H1 (cell line): ENCODE results near the gene ACSM2B. TPM values are rescaled to one million over a fixed set of nuclear protein-coding genes. Genes with fewer than 3 reads are reported as not detected.

ENCODE experiments used
- CEBPB ChIP-seq: IDR thresholded peaks from 2 replicates; pipeline ENCODE4 v1.6.1; 2012; ENCODE audit warnings: low read depth, low read length
- EP300 ChIP-seq, 2 experiments: IDR thresholded peaks; 1 replicate in 1 of 2; 2 replicates in 1 of 2; pipeline ENCODE4 v1.6.1; 2011 to 2012; ENCODE audit warnings: low read depth in 2 of 2, low read length in 2 of 2, mild to moderate bottlenecking in 2 of 2, borderline replicate concordance in 1 of 2, inconsistent platforms in 1 of 2, moderate library complexity in 1 of 2
- GTF2F1 ChIP-seq: IDR thresholded peaks from 2 replicates; pipeline ENCODE4 v1.6.1; 2012; ENCODE audit warnings: low read depth, low read length, improper control_type of control experiment, borderline replicate concordance
- NANOG ChIP-seq: IDR thresholded peaks from 2 replicates; pipeline ENCODE4 v1.6.1; 2011; ENCODE audit warnings: low read length, low read depth, mild to moderate bottlenecking, inconsistent platforms; ENCODE audit not compliant: insufficient read depth, poor library complexity, severe bottlenecking
- RNF2 ChIP-seq: fragments of 200-900, 300-1000 bp; sonication (generic); IDR thresholded peaks from 2 replicates; pipeline ENCODE4 v1.7.1; 2016; ENCODE audit warnings: borderline replicate concordance, low read depth, mild to moderate bottlenecking, antibody characterized with exemption, low read length; ENCODE audit not compliant: poor library complexity, severe bottlenecking; ENCODE audit errors: missing control alignments
- SRF ChIP-seq: IDR thresholded peaks from 2 replicates; pipeline ENCODE4 v1.6.1; 2011; ENCODE audit warnings: mild to moderate bottlenecking, low read depth, low read length, moderate library complexity
- polyA plus RNA-seq, 7 experiments: library from polyadenylated mRNA; depleted of rRNA in 3 of 7; stranded (reverse) in 5 of 7; unstranded in 2 of 7; fragments of >200 nt in 5 of 7; fragments of 200-250 nt in 2 of 7; gene quantifications; 1 replicate in 5 of 7; 2 replicates in 1 of 7; 4 replicates in 1 of 7; pipeline versions ENCODE4 v1.2.1 to v1.2.3, GENCODE V29; 2011 to 2013; ENCODE audit warnings: missing spikeins in 2 of 7, mixed read lengths in 2 of 7
- total RNA-seq: library from RNA; stranded (reverse); fragmentation: NEBNext Ultra II Directional; extraction: Animal tissue kit (Norgen Biotek cat#: 25700); gene quantifications from 2 replicates; pipeline ENCODE4 v1.2.1, GENCODE V29; 2021
- TF ChIP-seq, protein P1 (sequence below): fragments of 300-600 bp; sonication (generic); IDR thresholded peaks from 2 replicates; pipeline ENCODE4 v1.7.1; 2012; ENCODE audit warnings: low read length, moderate library complexity, mild to moderate bottlenecking, inconsistent platforms; ENCODE audit not compliant: insufficient replicate concordance

ACSM2B gene
- total and polyA plus RNA-seq, 2 of the 8 experiments (the other 6 are each of a cell fraction or from before 2014, with no cell fraction given) = not detected

DNA sequence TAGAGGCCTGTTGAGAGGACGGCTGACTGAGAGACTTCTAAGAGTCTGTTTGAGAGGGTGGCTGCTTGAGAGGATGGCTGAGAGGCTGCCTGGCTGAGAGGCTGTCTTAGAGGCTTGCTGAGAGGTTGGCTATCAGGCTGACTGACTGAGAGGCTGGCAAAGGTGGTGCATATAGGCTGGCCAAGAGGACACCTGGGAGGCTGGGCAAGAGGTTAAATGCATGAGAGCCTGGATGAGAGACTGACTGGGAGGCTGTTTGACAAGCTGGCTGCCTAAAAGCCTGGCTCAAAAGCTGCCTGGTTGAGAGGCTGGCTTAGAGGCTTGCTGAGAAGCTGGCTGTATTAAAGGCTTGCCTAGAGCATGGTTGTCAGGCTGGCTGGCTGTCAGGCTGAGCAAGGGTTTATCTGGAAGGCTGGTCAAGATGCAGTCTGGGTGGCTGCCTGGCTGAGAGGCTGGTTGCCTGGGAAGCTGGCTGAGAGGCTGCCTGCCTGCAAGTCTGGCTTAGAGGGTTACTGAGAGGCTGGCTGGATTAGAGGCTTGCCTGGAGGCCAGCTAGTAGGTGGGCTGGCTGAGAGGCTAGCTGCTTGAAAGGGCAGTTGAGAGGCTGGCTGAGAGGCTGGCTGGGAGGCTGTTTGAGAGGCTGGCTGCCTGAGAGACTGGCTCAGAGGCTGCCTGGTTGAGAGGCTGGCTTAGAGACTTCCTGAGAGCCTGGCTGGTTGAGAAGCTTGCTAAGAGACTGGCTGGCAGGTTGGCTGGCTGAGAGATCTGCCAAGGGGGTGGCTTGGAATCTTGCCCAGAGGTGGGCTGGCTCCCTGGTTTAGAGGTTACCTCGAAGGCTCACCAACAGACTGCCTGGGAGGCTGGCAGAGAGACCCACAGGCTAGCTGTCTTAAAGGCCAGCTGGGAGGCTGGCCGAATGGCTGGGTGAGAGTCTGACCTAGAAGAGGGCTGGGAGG lies 38.3 kb upstream of the ACSM2B start (continued):
- TF ChIP-seq GTF2F1 (no peak), RNF2 (no peak), NANOG (no peak), SRF (no peak), CEBPB (no peak), EP300 (IDR thresholded peaks at IDR 0.05; ENCODE audit: borderline replicate concordance in 1 of 2, low read depth in 2 of 2, low read length in 2 of 2) (no peak)
- TF ChIP-seq, protein P1, sequence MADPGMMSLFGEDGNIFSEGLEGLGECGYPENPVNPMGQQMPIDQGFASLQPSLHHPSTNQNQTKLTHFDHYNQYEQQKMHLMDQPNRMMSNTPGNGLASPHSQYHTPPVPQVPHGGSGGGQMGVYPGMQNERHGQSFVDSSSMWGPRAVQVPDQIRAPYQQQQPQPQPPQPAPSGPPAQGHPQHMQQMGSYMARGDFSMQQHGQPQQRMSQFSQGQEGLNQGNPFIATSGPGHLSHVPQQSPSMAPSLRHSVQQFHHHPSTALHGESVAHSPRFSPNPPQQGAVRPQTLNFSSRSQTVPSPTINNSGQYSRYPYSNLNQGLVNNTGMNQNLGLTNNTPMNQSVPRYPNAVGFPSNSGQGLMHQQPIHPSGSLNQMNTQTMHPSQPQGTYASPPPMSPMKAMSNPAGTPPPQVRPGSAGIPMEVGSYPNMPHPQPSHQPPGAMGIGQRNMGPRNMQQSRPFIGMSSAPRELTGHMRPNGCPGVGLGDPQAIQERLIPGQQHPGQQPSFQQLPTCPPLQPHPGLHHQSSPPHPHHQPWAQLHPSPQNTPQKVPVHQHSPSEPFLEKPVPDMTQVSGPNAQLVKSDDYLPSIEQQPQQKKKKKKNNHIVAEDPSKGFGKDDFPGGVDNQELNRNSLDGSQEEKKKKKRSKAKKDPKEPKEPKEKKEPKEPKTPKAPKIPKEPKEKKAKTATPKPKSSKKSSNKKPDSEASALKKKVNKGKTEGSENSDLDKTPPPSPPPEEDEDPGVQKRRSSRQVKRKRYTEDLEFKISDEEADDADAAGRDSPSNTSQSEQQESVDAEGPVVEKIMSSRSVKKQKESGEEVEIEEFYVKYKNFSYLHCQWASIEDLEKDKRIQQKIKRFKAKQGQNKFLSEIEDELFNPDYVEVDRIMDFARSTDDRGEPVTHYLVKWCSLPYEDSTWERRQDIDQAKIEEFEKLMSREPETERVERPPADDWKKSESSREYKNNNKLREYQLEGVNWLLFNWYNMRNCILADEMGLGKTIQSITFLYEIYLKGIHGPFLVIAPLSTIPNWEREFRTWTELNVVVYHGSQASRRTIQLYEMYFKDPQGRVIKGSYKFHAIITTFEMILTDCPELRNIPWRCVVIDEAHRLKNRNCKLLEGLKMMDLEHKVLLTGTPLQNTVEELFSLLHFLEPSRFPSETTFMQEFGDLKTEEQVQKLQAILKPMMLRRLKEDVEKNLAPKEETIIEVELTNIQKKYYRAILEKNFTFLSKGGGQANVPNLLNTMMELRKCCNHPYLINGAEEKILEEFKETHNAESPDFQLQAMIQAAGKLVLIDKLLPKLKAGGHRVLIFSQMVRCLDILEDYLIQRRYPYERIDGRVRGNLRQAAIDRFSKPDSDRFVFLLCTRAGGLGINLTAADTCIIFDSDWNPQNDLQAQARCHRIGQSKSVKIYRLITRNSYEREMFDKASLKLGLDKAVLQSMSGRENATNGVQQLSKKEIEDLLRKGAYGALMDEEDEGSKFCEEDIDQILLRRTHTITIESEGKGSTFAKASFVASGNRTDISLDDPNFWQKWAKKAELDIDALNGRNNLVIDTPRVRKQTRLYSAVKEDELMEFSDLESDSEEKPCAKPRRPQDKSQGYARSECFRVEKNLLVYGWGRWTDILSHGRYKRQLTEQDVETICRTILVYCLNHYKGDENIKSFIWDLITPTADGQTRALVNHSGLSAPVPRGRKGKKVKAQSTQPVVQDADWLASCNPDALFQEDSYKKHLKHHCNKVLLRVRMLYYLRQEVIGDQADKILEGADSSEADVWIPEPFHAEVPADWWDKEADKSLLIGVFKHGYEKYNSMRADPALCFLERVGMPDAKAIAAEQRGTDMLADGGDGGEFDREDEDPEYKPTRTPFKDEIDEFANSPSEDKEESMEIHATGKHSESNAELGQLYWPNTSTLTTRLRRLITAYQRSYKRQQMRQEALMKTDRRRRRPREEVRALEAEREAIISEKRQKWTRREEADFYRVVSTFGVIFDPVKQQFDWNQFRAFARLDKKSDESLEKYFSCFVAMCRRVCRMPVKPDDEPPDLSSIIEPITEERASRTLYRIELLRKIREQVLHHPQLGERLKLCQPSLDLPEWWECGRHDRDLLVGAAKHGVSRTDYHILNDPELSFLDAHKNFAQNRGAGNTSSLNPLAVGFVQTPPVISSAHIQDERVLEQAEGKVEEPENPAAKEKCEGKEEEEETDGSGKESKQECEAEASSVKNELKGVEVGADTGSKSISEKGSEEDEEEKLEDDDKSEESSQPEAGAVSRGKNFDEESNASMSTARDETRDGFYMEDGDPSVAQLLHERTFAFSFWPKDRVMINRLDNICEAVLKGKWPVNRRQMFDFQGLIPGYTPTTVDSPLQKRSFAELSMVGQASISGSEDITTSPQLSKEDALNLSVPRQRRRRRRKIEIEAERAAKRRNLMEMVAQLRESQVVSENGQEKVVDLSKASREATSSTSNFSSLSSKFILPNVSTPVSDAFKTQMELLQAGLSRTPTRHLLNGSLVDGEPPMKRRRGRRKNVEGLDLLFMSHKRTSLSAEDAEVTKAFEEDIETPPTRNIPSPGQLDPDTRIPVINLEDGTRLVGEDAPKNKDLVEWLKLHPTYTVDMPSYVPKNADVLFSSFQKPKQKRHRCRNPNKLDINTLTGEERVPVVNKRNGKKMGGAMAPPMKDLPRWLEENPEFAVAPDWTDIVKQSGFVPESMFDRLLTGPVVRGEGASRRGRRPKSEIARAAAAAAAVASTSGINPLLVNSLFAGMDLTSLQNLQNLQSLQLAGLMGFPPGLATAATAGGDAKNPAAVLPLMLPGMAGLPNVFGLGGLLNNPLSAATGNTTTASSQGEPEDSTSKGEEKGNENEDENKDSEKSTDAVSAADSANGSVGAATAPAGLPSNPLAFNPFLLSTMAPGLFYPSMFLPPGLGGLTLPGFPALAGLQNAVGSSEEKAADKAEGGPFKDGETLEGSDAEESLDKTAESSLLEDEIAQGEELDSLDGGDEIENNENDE = no peak
